Measurements from ENCODE around the gene METAP1. TPM values are rescaled to one million over a fixed set of nuclear protein-coding genes. Genes with fewer than 3 reads are reported as not detected.

Gene METAP1
- total RNA-seq, 2 experiments from 2014 or later: 47.3 to 58.7 TPM

DNA sequence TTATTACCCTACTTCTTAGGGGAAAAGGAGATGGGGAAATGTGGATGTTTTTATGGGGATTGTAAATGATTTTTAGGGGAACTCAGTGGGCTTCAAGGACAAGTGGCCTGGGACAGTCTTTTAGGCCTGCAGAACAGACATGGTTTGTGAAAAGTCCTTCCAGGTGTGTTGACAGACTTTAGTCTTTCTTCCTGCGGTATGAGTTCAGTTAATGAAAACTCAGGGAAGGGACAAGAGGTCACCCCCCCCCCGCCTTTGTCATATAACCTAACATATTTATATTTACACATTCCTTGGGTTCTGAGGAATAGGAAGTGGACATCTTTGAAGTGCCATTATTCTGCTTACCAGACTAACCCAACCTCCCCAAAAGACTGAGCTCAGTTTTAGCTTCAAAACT lies 31.8 kb downstream of the METAP1 start:
- Mint-ChIP-seq H3K27ac (no peak overlapping the region), H3K9me3 (ENCODE audit: insufficient read depth) (no peaks in the 10 kb centered on the region), H3K27me3 (ENCODE audit: low read depth) (no peaks in the 10 kb centered on the region), H3K4me1 (ENCODE audit: low read depth) (peaks cover 16% of the 10 kb centered on the region), H3K4me3 (no peak overlapping the region), H3K36me3 (ENCODE audit: low read depth) (peaks cover 16% of the 10 kb centered on the region)
- ChIA-PET POLR2A (no interaction called here), CTCF (interaction anchor here (2.9 to 3.5 kb wide), 2 partner anchors 28 to 32 kb away, joined by 14 to 19 read pairs; partner anchors contain the start of gene METAP1)
- DNase-seq (no peak), ATAC-seq (no peak)

DNA sequence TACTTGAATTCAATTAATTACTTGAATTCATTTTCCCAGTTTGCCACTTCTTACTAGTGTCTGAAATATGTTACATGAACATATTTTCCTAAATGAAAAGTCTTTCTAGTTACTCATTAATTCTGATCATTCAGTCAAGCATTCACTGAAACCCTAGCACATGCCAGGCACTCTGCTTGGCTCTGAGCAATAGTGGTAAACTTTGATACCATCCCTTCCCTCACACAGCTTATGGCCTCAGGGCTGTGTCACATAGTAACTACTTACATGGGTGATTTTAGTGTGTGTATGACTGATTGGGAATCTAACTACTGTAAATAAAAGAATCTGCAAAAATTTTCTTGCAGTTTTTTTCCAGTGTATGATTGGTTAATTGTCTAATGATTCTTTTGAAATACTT lies 32.7 kb downstream of the METAP1 start:
- Mint-ChIP-seq H3K27ac (no peak overlapping the region), H3K4me3 (no peak overlapping the region), H3K36me3 (ENCODE audit: low read depth) (peaks cover 19% of the 10 kb centered on the region), H3K27me3 (ENCODE audit: low read depth) (no peaks in the 10 kb centered on the region), H3K4me1 (ENCODE audit: low read depth) (peaks cover 16% of the 10 kb centered on the region), H3K9me3 (ENCODE audit: insufficient read depth) (no peaks in the 10 kb centered on the region)
- ChIA-PET POLR2A (no interaction called here), CTCF (interaction anchor here (2.9 to 3.5 kb wide), 2 partner anchors 28 to 33 kb away, joined by 14 to 19 read pairs; partner anchors contain the start of gene METAP1)
- DNase-seq: no peak
- ATAC-seq: no peak

DNA sequence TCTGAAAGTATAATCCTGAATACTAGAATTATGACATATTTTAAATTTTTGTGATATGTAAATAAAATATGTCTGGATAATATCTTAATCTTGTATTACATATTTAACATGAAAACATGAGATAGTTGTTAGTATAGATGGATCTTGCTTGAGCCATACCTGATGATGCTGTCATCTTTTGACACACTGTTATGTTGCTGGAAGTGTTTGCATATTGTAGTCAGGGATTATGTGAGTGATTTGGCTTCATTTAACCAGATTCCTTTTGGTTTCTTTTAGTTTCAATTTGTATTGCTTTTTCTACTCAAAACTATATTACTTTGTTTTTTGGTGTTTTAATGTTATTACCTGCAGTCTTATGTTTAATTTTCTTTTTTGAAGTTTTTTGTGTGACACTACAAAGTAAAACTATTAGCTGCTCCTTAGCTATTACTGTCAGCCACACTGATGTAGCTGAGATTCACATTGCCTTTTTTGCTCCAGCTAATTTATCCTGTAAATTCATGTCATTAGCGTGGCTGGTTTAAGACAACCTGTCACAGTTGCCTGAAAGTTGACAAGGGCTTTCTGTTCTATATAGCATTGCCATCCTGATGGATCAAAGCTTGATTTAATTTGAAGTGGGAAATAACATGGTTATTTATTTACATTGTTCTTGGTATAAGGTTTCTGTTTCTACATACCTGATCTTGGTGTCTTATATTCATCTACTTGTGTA lies 33.7 kb downstream of the METAP1 start:
- peaks cover 23% of the 10 kb centered on the region for H3K36me3 Mint-ChIP-seq (ENCODE audit: low read depth)
- ChIA-PET POLR2A (interaction anchor here (0.6 kb wide), 1 partner anchor 18 kb away, joined by 3 read pairs; no protein-coding TSS in a partner anchor), CTCF (interaction anchor here (0.6 to 3.5 kb wide), 5 partner anchors 22 to 903 kb away, joined by 3 to 19 read pairs (median 4); partner anchors contain the start of gene METAP1)
- no peaks in the 10 kb centered on the region for H3K27me3 Mint-ChIP-seq (ENCODE audit: low read depth)
- ATAC-seq: no peak
- no peaks in the 10 kb centered on the region for H3K9me3 Mint-ChIP-seq (ENCODE audit: insufficient read depth)
- no peak for DNase-seq
- no peak overlapping the region for H3K4me3 Mint-ChIP-seq
- H3K27ac Mint-ChIP-seq: no peak overlapping the region
- peaks cover 15% of the 10 kb centered on the region for H3K4me1 Mint-ChIP-seq (ENCODE audit: low read depth)

GRCh38 chr4:99029852-99030251 lies 34.3 kb downstream of the METAP1 start:
- ChIA-PET POLR2A (interaction anchor here (0.6 kb wide), 1 partner anchor 18 kb away, joined by 3 read pairs; no protein-coding TSS in a partner anchor), CTCF (interaction anchor here (1.0 to 3.5 kb wide), 4 partner anchors 22 to 35 kb away, joined by 3 to 19 read pairs (median 6); partner anchors contain the start of gene METAP1)
- ATAC-seq (no peak), DNase-seq (no peak)
- Mint-ChIP-seq H3K36me3 (ENCODE audit: low read depth) (peaks cover 29% of the 10 kb centered on the region), H3K4me3 (no peak overlapping the region), H3K27me3 (ENCODE audit: low read depth) (no peaks in the 10 kb centered on the region), H3K27ac (no peak overlapping the region), H3K4me1 (ENCODE audit: low read depth) (peaks cover 14% of the 10 kb centered on the region), H3K9me3 (ENCODE audit: insufficient read depth) (no peaks in the 10 kb centered on the region)

DNA sequence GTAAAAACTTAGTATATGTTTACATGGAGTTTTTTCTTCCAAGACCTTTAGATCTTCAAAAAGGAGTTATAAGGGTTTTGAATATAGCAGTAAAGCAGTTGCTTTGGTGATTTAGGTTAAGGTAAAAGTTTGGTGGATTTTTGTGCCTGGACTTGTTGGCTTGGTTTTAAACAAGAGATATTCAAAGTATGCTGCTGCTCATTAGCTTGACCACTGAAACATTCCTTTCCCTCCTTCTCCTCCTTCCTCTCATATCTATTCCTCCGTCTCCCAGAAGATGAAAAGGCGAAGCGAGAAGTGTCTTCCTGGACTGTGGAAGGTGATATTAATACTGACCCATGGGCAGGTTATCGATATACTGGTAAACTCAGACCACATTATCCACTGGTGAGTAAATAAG lies 38.4 kb downstream of the METAP1 start:
- peaks cover 60% of the 10 kb centered on the region for H3K36me3 Mint-ChIP-seq (ENCODE audit: low read depth)
- POLR2A ChIA-PET: no interaction called here

DNA sequence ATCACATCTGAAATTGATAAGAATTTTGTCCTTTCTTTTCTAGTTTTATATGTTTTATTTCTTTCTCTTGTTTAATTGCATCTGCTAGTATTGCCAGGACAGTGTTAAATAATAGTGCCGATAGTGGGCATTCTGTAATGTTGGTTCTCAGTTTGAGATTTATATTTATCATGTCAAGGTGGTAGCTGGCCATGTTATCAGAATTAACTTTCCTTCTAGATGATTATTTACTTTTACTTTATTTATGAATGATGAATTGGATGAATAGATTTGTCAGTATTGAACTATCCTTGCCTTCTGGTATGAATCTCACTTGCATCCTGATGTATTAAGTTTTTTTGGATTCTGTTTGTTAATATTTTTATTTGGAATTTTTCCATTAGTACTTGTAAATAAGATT lies 42.7 kb downstream of the METAP1 start:
- Mint-ChIP-seq H3K9me3 (ENCODE audit: insufficient read depth) (peaks cover 22% of the 10 kb centered on the region), H3K27me3 (ENCODE audit: low read depth) (no peaks in the 10 kb centered on the region), H3K27ac (no peak overlapping the region), H3K36me3 (ENCODE audit: low read depth) (peaks cover 65% of the 10 kb centered on the region), H3K4me1 (ENCODE audit: low read depth) (peaks cover 11% of the 10 kb centered on the region), H3K4me3 (no peak overlapping the region)
- ATAC-seq: no peak
- DNase-seq: no peak
- ChIA-PET CTCF (interaction anchor here (1.9 kb wide), 2 partner anchors 18 to 43 kb away, joined by 6 to 8 read pairs; partner anchors contain the start of gene METAP1), POLR2A (no interaction called here)

More for the DNA sequence above, 38.4 kb downstream of the METAP1 start:
- Mint-ChIP-seq H3K27me3 (ENCODE audit: low read depth) (no peaks in the 10 kb centered on the region), H3K9me3 (ENCODE audit: insufficient read depth) (peaks cover 17% of the 10 kb centered on the region), H3K4me3 (no peak overlapping the region), H3K4me1 (ENCODE audit: low read depth) (peaks cover 14% of the 10 kb centered on the region), H3K27ac (no peak overlapping the region)
- ATAC-seq: no peak
- no peak for DNase-seq
- CTCF ChIA-PET: interaction anchor here (0.8 kb wide), 1 partner anchor 23 kb away, joined by 4 read pairs; no protein-coding TSS in a partner anchor

GRCh38 chr4:99043346-99043745 lies 47.8 kb downstream of the METAP1 start:
- peaks cover 17% of the 10 kb centered on the region for H3K4me1 Mint-ChIP-seq (ENCODE audit: low read depth)
- peaks cover 16% of the 10 kb centered on the region for H3K9me3 Mint-ChIP-seq (ENCODE audit: insufficient read depth)
- ATAC-seq: peak; percentile 77
- H3K36me3 Mint-ChIP-seq (ENCODE audit: low read depth): peaks cover 62% of the 10 kb centered on the region
- peak overlapping the region; percentile 89 for H3K27ac Mint-ChIP-seq
- H3K4me3 Mint-ChIP-seq: peak overlapping the region; percentile 46
- POLR2A ChIA-PET: interaction anchor here (1.0 to 1.8 kb wide), 5 partner anchors 9 to 114 kb away, joined by 4 to 17 read pairs (median 5); partner anchors contain the start of genes ADH5, EIF4E and METAP1
- CTCF ChIA-PET: interaction anchor here (0.8 to 2.3 kb wide), 6 partner anchors 13 to 114 kb away, joined by 3 to 36 read pairs (median 4); partner anchors contain the start of genes ADH5, EIF4E and METAP1
- DNase-seq: no peak
- H3K27me3 Mint-ChIP-seq (ENCODE audit: low read depth): no peaks in the 10 kb centered on the region

GRCh38 chr4:99047710-99048109 lies 52.2 kb downstream of the METAP1 start:
- Mint-ChIP-seq H3K36me3 (ENCODE audit: low read depth) (peaks cover 57% of the 10 kb centered on the region), H3K9me3 (ENCODE audit: insufficient read depth) (peaks cover 6% of the 10 kb centered on the region), H3K27me3 (ENCODE audit: low read depth) (no peaks in the 10 kb centered on the region), H3K4me1 (ENCODE audit: low read depth) (peaks cover 17% of the 10 kb centered on the region), H3K27ac (no peak overlapping the region), H3K4me3 (no peak overlapping the region)
- ChIA-PET POLR2A (no interaction called here), CTCF (interaction anchor here (1.2 to 2.1 kb wide), 2 partner anchors 8 to 53 kb away, joined by 6 to 11 read pairs; partner anchors contain the start of gene METAP1)
- DNase-seq (no peak), ATAC-seq (no peak)

DNA sequence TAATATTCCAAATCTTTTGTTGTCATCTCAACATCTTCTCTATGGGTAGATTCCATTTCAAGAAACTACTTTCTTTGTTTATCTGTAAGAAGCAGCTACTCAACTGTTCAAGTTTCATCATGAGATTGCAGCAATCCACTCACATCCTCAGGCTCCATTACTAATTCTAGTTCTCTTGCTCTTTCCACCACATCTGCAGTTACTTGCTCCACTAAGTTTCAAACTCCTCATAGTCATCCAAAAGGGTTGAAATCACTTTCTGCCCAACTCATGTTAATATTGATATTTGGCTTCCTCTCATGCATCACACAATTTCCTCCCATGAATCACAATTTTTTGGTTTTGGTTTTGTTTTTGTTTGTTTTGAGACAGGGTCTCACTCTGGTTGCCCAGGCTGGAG lies 57.4 kb downstream of the METAP1 start:
- ATAC-seq (no peak), DNase-seq (no peak)
- POLR2A ChIA-PET: interaction anchor here (1.7 to 2.1 kb wide), 2 partner anchors 35 to 58 kb away, joined by 6 to 8 read pairs; partner anchors contain the start of genes ADH5 and METAP1
- Mint-ChIP-seq H3K36me3 (ENCODE audit: low read depth) (peaks cover 46% of the 10 kb centered on the region), H3K9me3 (ENCODE audit: insufficient read depth) (no peaks in the 10 kb centered on the region), H3K4me1 (ENCODE audit: low read depth) (peaks cover 32% of the 10 kb centered on the region), H3K27me3 (ENCODE audit: low read depth) (no peaks in the 10 kb centered on the region), H3K27ac (peak overlapping the region; percentile 58), H3K4me3 (no peak overlapping the region)
- CTCF ChIA-PET: interaction anchor here (0.8 to 9.9 kb wide), 2 partner anchors 16 to 57 kb away, joined by 3 to 261 read pairs; partner anchors contain the start of gene METAP1

GRCh38 chr4:99054428-99054994 lies 59.0 kb downstream of the METAP1 start:
- ChIA-PET POLR2A (interaction anchor here (0.6 to 2.1 kb wide), 4 partner anchors 11 to 59 kb away, joined by 3 to 8 read pairs (median 4); partner anchors contain the start of gene METAP1), CTCF (interaction anchor here (0.7 to 9.9 kb wide), 3 partner anchors 25 to 138 kb away, joined by 3 to 261 read pairs (median 4); partner anchors contain the start of gene METAP1)
- DNase-seq (no peak), ATAC-seq (no peak)
- peaks cover 32% of the 10 kb centered on the region for H3K4me1 Mint-ChIP-seq (ENCODE audit: low read depth)
- no peaks in the 10 kb centered on the region for H3K9me3 Mint-ChIP-seq (ENCODE audit: insufficient read depth)
- H3K27me3 Mint-ChIP-seq (ENCODE audit: low read depth): no peaks in the 10 kb centered on the region
- H3K4me3 Mint-ChIP-seq: no peak overlapping the region
- no peak overlapping the region for H3K27ac Mint-ChIP-seq
- H3K36me3 Mint-ChIP-seq (ENCODE audit: low read depth): peaks cover 48% of the 10 kb centered on the region

DNA sequence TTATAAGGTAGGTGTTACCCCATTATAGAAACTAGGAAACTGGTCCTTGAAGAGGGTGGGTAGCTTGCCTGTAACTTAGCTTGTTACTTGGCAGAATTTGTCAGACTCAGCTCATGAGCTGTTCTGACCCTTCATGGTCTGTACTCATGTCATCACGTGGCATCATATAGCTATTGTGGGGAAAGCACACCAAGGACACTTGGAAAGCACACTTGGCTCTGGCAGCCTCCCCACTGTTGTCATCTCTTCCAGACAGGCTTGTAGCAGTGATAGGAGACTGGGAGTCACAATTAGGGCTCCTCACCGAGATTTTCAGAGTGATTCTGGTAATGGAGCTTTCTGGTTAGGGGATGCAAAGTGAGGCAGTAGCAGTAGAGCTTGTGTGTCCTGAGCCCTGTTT lies 62.7 kb downstream of the METAP1 start:
- H3K9me3 Mint-ChIP-seq (ENCODE audit: insufficient read depth): no peaks in the 10 kb centered on the region
- no peak overlapping the region for H3K27ac Mint-ChIP-seq
- CTCF ChIA-PET: interaction anchor here (9.9 kb wide), 1 partner anchor 62 kb away, joined by 261 read pairs; the partner anchor contains the start of gene METAP1
- no peak for DNase-seq
- ATAC-seq: no peak
- no peak overlapping the region for H3K4me3 Mint-ChIP-seq
- H3K36me3 Mint-ChIP-seq (ENCODE audit: low read depth): peaks cover 52% of the 10 kb centered on the region
- POLR2A ChIA-PET: interaction anchor here (1.3 kb wide), 1 partner anchor 12 kb away, joined by 4 read pairs; no protein-coding TSS in a partner anchor
- H3K4me1 Mint-ChIP-seq (ENCODE audit: low read depth): peaks cover 20% of the 10 kb centered on the region
- no peaks in the 10 kb centered on the region for H3K27me3 Mint-ChIP-seq (ENCODE audit: low read depth)

Data from activated CD8-positive, alpha-beta T cell treated with anti-CD3 and anti-CD28 coated beads, Interleukin-2, amount 10 ng/mL, durations not matched to agents 7 days and 5 days (primary cell).